ENCODE data around the gene FREY1.
"Not testable (repeated sequence)": the region's sequence is repeated elsewhere in the genome, so short reads cannot be mapped to it uniquely, and the experiment has no call there.

DNA sequence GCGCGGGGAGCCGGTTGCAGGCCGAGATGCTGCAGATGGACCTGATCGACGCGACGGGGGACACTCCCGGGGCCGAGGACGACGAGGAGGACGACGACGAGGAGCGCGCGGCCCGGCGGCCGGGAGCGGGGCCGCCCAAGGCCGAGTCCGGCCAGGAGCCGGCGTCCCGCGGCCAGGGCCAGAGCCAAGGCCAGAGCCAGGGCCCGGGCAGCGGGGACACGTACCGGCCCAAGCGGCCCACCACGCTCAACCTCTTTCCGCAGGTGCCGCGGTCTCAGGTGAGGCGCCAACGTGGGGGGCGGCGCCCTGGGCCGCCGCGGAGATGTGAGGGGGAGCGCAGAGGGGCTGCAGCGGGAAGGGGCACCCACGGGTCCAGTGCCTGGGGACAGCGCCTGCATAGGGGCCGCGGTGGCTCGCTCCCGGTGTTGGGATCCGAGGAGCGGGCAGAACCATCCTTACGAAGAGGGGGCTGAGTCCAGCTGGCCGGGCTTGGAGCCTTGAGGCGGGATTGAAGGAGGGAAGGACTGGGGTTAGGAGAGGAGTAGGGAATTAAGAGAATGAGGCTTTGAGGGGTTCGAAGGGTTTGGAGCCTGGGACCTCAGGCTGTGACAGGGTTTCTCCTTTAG is 6.8 kb downstream of the FREY1 start:
- not testable (repeated sequence) for TF ChIP-seq EP300 (IDR thresholded peaks at IDR 0.05); POLR2A (IDR thresholded peaks at IDR 0.05; ENCODE audit: low read depth); POLR2AphosphoS5 (IDR thresholded peaks at IDR 0.05)
- TF ChIP-seq, protein P1, sequence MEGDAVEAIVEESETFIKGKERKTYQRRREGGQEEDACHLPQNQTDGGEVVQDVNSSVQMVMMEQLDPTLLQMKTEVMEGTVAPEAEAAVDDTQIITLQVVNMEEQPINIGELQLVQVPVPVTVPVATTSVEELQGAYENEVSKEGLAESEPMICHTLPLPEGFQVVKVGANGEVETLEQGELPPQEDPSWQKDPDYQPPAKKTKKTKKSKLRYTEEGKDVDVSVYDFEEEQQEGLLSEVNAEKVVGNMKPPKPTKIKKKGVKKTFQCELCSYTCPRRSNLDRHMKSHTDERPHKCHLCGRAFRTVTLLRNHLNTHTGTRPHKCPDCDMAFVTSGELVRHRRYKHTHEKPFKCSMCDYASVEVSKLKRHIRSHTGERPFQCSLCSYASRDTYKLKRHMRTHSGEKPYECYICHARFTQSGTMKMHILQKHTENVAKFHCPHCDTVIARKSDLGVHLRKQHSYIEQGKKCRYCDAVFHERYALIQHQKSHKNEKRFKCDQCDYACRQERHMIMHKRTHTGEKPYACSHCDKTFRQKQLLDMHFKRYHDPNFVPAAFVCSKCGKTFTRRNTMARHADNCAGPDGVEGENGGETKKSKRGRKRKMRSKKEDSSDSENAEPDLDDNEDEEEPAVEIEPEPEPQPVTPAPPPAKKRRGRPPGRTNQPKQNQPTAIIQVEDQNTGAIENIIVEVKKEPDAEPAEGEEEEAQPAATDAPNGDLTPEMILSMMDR (IDR thresholded peaks at IDR 0.05), result not testable (repeated sequence)

All from esophagus muscularis mucosa (tissue), 4 donors.